ENCODE data around the gene OGFR.
A peak's percentile ranks its signal among the peaks of the same experiment; 100 is the strongest.

Gene OGFR

GRCh38 chr20:62784497-62784896 is 20.1 kb upstream of the OGFR start:
- Histone ChIP-seq H3K4me3 (ENCODE audit: low read depth, low read length) (no peak overlapping the region), H3K27me3 (no peaks in the 10 kb centered on the region), H3K36me3 (no peaks in the 10 kb centered on the region), H3K9me3 (no peaks in the 10 kb centered on the region), H3K4me1 (peaks cover 25% of the 10 kb centered on the region)
- no peak for TF ChIP-seq CTCF (IDR thresholded peaks at IDR 0.05; ENCODE audit: low read depth, low read length)
- no peak for DNase-seq

DNA sequence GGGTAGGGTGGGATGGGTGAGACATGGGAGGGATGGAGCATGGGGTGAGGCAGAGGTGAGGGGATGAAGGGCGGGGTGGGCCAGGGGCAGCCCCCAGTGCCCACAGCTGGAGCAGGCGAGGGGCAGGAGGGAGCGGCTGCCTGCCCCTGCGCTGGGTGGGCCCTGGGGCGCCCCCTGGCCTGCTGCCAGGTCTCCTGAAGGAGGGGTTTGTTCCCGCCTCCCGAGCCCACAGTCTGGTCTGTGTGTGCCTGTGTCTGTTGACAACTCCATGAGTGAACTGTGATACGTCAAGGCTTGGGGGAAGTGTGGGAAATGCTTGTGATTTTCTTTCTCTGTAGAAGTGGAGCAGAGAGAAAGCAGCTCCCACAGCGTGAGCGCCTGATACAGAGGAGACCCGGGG is 19.2 kb upstream of the OGFR start:
- Histone ChIP-seq H3K4me1 (peaks cover 25% of the 10 kb centered on the region), H3K27me3 (no peaks in the 10 kb centered on the region), H3K9me3 (no peaks in the 10 kb centered on the region), H3K4me3 (ENCODE audit: low read depth, low read length) (no peak overlapping the region), H3K36me3 (no peaks in the 10 kb centered on the region)
- no peak for DNase-seq
- no peak for TF ChIP-seq CTCF (IDR thresholded peaks at IDR 0.05; ENCODE audit: low read depth, low read length)

GRCh38 chr20:62786157-62786556 is 18.5 kb upstream of the OGFR start:
- no peak for TF ChIP-seq CTCF (IDR thresholded peaks at IDR 0.05; ENCODE audit: low read depth, low read length)
- no peaks in the 10 kb centered on the region for H3K9me3 ChIP-seq
- no peak for DNase-seq
- peaks cover 25% of the 10 kb centered on the region for H3K4me1 ChIP-seq
- H3K4me3 ChIP-seq (ENCODE audit: low read depth, low read length), result no peak overlapping the region
- no peaks in the 10 kb centered on the region for H3K27me3 ChIP-seq
- H3K36me3 ChIP-seq, result no peaks in the 10 kb centered on the region

- no peak for DNase-seq
- no peaks in the 10 kb centered on the region for H3K9me3 ChIP-seq
- no peak for TF ChIP-seq CTCF (IDR thresholded peaks at IDR 0.05; ENCODE audit: low read depth, low read length)
- no peaks in the 10 kb centered on the region for H3K36me3 ChIP-seq
- H3K4me1 ChIP-seq, result peaks cover 25% of the 10 kb centered on the region
- H3K4me3 ChIP-seq (ENCODE audit: low read depth, low read length), result no peak overlapping the region
- no peaks in the 10 kb centered on the region for H3K27me3 ChIP-seq
Observed at GRCh38 chr20:62787321-62787720, 17.3 kb upstream of the OGFR start.

GRCh38 chr20:62787866-62788265 is 16.8 kb upstream of the OGFR start:
- Histone ChIP-seq H3K27me3 (no peaks in the 10 kb centered on the region), H3K4me1 (peaks cover 21% of the 10 kb centered on the region), H3K4me3 (ENCODE audit: low read depth, low read length) (no peak overlapping the region), H3K36me3 (no peaks in the 10 kb centered on the region), H3K9me3 (no peaks in the 10 kb centered on the region)
- no peak for TF ChIP-seq CTCF (IDR thresholded peaks at IDR 0.05; ENCODE audit: low read depth, low read length)
- no peak for DNase-seq

DNA sequence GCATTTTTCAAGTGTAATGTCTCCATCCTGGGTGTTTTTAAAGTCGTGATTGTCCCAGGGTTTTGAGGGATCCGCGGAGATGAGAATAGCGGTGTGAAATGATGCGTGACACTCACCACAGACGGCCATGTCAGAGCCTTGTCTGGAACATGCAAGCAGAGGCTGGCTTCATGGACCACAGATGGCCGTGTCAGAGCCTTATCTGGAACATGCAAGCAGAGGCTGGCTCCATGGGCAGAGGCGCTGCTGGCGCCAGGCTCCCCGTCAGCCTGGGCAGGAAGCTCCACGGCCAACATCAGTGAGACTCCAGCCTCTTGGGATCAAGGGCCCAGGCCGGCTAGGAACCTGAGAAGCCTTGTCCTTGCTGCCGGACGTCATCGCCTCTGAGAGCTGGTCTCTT is 16.0 kb upstream of the OGFR start:
- no peaks in the 10 kb centered on the region for H3K36me3 ChIP-seq
- DNase-seq, result peak; percentile 78
- no peak overlapping the region for H3K4me3 ChIP-seq (ENCODE audit: low read depth, low read length)
- no peaks in the 10 kb centered on the region for H3K27me3 ChIP-seq
- peaks cover 17% of the 10 kb centered on the region for H3K4me1 ChIP-seq
- H3K9me3 ChIP-seq, result no peaks in the 10 kb centered on the region
- TF ChIP-seq CTCF (IDR thresholded peaks at IDR 0.05; ENCODE audit: low read depth, low read length), result no peak
